Large intestine (tissue), 3 donors: Measurements from ENCODE around the gene INO80. TPM values are rescaled to one million over a fixed set of nuclear protein-coding genes. Genes with fewer than 3 reads are reported as not detected.

Source experiments
- DNase-seq, 2 donors: peaks; one replicate each; pipeline versions ENCODE4 v3.0.0 to v3.0.0-alpha.2; 2013
- H3K27ac ChIP-seq: one replicate; pipeline ENCODE4 v1.5.1; 2013; ENCODE audit warnings: low read length
- H3K27me3 ChIP-seq: 2 replicates; pipeline ENCODE4 v1.6.1; 2013; ENCODE audit warnings: low read length; ENCODE audit not compliant: control insufficient read depth, insufficient read depth
- H3K36me3 ChIP-seq: 2 replicates; pipeline ENCODE4 v1.6.1; 2013; ENCODE audit warnings: low read length; ENCODE audit not compliant: control insufficient read depth, insufficient read depth
- H3K4me1 ChIP-seq: one replicate; pipeline ENCODE4 v1.6.1; 2013; ENCODE audit warnings: low read length; ENCODE audit not compliant: control insufficient read depth, insufficient read depth
- H3K4me3 ChIP-seq: one replicate; pipeline ENCODE4 v1.5.1; 2013; ENCODE audit warnings: low read length
- H3K9me3 ChIP-seq: one replicate; pipeline ENCODE4 v1.6.1; 2013; ENCODE audit warnings: mild to moderate bottlenecking, low read depth, low read length, moderate library complexity; ENCODE audit not compliant: control insufficient read depth
- WGBS: methylation state at CpG from one replicate; pipeline ENCODE4 v1.1.5; 2013; ENCODE audit warnings: low lambda C conversion rate; ENCODE audit not compliant: insufficient coverage; 5-methylcytosine and 5-hydroxymethylcytosine counted together
- polyA plus RNA-seq: library from polyadenylated mRNA; unstranded; fragments of 120-200 nt; gene quantifications from one replicate; pipeline ENCODE4 v1.2.1, GENCODE V29; 2013

INO80 gene
- polyA plus RNA-seq, 1 donor, result 18.2 TPM

DNA sequence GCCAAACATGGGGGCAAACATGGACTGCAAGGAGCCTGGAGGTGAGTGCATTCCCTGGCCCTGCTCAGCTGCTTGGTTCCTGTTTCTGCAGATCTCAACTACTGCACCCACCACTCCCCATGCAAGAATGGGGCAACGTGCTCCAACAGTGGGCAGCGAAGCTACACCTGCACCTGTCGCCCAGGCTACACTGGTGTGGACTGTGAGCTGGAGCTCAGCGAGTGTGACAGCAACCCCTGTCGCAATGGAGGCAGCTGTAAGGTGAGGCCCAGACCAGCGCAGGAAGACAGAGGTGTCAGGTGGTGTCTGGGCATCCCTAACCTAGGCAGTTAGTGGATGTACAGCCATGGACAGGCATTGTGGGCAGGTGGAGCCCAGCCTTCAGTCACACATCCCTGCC is 181.6 kb downstream of the INO80 start:
- DNase-seq, result no peak
- Histone ChIP-seq H3K27me3 (peaks cover 16% of the 10 kb centered on the region), H3K4me3 (no peak overlapping the region), H3K4me1 (peaks cover 52% of the 10 kb centered on the region), H3K36me3 (peaks cover 35% of the 10 kb centered on the region), H3K9me3 (peaks cover 2% of the 10 kb centered on the region), H3K27ac (no peak overlapping the region)
- WGBS, result no CpG with 5 or more reads among the region's 6 CpGs

DNA sequence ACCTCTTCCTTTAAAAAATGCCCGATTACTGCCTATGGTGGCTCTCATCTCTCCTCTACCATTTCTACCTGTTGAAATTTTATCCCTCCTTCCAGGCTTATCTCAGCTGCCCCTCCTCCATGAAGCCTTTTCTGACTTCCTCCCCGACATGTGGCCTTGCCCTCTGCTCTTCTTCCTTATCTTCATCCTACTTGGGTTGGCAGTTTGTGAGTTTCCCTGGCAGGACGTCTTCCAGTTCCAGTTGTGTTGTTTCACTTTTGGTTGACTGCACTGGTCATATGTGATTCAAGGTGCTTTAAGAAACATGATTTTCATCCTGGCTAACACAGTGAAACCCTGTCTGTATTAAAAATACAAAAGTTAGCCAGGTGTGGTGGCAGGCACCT is 182.6 kb downstream of the INO80 start:
- Histone ChIP-seq H3K27me3 (peaks cover 25% of the 10 kb centered on the region), H3K9me3 (peaks cover 5% of the 10 kb centered on the region), H3K4me1 (peaks cover 57% of the 10 kb centered on the region), H3K36me3 (peaks cover 34% of the 10 kb centered on the region), H3K27ac (peak overlapping the region; percentile 79), H3K4me3 (no peak overlapping the region)
- DNase-seq, result no peak
- 36% methylated on average over 1 of the region's 3 CpGs for WGBS

DNA sequence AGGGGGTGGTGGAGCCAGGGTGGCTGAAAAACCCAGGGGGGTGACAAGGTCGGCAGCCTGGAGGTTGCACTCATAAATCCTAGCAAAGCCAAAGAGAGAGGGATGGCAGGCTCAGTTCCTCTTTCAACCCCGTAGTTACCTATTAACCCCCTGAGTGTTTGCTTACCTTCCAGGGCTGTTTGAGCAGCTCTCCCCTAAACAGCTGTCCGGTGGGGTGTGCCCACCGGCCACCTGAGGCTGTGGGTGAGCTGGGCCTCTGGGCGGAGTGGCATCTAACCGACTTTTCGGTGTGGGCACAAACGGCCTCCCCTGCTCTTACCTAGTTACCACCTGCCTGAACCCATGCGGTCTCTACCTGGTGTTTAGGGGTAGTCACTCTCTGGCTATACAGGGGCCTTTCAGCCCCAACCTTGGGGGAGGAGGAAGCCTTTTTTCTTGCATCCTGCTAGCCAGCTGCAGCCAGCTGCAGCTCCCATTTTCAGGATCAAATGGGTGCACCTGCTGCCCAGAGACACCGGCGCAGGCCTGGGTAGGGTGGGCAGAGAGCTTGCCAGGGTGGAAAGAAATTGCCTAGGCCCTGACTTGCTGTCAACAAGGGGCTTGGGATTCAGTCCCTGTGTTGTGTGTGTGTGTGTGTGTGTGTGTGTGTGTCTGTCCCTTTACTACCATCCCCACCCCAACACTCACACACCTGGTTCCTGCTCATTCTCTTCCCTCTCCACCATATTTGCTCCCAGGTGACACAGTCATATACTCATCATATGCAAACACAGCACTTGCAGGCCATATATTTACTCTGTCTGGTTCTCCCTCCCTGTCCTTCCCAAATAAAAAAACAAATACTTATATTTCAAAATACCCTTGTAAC is 183.2 kb downstream of the INO80 start:
- Histone ChIP-seq H3K9me3 (peaks cover 7% of the 10 kb centered on the region), H3K27me3 (peaks cover 31% of the 10 kb centered on the region), H3K4me1 (peaks cover 62% of the 10 kb centered on the region), H3K27ac (peak overlapping the region; percentile 79), H3K4me3 (peak overlapping the region; percentile 51), H3K36me3 (peaks cover 33% of the 10 kb centered on the region)
- no CpG with 5 or more reads among the region's 11 CpGs for WGBS
- peak in 1 of 2 donors; percentile 76 for DNase-seq

DNA sequence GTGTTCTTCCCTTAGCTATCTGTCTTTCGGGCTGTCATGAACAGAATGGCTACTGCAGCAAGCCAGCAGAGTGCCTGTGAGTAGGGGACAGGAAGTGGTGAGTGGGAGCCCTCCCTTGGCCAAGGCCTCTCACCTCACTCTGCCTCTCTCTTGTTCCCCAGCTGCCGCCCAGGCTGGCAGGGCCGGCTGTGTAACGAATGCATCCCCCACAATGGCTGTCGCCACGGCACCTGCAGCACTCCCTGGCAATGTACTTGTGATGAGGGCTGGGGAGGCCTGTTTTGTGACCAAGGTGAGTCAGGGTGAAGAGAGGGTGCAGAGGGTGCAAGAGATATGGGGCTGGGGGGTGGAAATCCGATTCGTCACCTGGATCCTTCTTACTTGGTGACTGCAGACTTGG is 183.9 kb downstream of the INO80 start:
- peak overlapping the region; percentile 51 for H3K4me3 ChIP-seq
- WGBS, result no CpG with 5 or more reads among the region's 8 CpGs
- H3K36me3 ChIP-seq, result peaks cover 26% of the 10 kb centered on the region
- peaks cover 12% of the 10 kb centered on the region for H3K9me3 ChIP-seq
- DNase-seq, result peak in 1 of 2 donors; percentile 62
- H3K4me1 ChIP-seq, result peaks cover 67% of the 10 kb centered on the region
- peak overlapping the region; percentile 79 for H3K27ac ChIP-seq
- peaks cover 38% of the 10 kb centered on the region for H3K27me3 ChIP-seq

DNA sequence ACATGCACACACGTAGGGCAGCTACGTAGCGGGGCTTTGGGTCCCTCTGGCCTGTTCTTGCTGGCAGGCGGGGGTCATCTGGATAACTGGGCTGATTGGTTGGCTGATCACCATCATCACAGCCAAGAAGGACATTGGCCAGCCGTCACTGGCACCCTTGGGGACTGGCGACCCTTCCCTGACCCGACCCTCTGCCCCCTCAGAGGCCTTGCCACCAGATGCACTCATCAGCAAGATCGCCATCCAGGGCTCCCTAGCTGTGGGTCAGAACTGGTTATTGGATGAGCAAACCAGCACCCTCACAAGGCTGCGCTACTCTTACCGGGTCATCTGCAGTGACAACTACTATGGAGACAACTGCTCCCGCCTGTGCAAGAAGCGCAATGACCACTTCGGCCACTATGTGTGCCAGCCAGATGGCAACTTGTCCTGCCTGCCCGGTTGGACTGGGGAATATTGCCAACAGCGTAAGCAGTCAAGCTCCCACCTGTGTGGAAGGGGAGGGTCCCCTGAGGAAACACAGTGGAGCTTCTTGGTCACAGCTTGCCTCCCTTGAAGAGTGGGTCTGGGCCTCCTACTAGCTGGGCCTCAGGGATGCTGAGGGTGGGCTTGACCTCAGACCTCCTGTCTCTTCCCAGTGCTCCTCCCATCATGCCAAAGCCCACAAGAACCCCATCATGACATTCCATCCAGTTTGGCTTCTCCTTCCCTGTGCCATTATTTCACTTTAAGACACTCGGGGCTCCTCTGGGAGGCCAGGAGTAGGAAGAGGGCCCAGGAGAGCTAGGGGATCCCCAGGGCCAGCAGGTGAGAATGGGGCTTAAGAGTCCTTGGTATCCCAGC is 184.6 kb downstream of the INO80 start:
- no CpG with 5 or more reads among the region's 16 CpGs for WGBS
- Histone ChIP-seq H3K27ac (peak overlapping the region; percentile 79), H3K4me3 (peak overlapping the region; percentile 51), H3K4me1 (peaks cover 74% of the 10 kb centered on the region), H3K9me3 (peaks cover 12% of the 10 kb centered on the region), H3K27me3 (peaks cover 44% of the 10 kb centered on the region), H3K36me3 (peaks cover 20% of the 10 kb centered on the region)
- DNase-seq, result no peak

DNA sequence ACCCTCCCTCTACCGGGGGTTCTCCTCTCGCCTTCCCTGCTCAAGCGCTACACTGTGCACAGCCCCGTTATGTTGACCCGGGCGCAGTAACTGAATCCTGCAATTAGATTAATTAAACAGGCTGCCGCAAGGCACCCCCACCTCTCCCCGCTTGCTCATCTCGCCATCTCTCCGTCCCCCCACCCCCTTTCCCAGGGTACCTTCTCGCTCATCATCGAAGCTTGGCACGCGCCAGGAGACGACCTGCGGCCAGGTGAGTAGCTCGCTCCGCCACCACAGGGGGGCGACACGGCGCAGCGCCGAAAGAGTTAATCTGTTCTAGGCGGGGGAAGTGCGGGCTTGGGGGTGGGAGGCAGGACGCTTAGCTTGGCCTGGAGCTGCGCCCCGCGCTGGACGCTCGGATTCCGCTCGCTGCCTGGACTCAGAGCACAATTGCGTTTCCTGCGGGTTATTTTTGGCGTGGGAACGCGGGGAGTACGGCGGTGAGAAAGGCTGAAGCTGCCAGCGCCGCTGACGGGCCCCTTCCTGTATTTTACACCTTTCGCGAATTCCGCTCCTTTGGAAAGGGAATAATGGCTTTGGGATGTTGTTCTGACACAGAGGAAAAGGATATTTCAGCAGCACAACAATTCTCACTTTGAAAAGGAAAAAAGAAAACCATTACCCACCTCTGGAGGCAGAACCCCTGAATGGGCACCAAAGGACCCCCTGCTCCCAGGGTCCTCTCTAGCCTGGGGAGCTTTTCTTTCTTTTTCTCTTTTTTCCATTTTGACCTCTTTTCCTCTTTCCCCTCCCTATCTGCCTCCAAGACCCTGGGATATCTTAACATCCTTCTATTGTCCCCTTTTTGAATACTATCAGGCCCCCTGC is 185.4 kb downstream of the INO80 start:
- peaks cover 81% of the 10 kb centered on the region for H3K4me1 ChIP-seq
- H3K27ac ChIP-seq, result no peak overlapping the region
- H3K27me3 ChIP-seq, result peaks cover 53% of the 10 kb centered on the region
- peak in 1 of 2 donors; percentile 67 for DNase-seq
- WGBS, result no CpG with 5 or more reads among the region's 46 CpGs
- peaks cover 12% of the 10 kb centered on the region for H3K36me3 ChIP-seq
- H3K9me3 ChIP-seq, result peaks cover 13% of the 10 kb centered on the region
- H3K4me3 ChIP-seq, result peak overlapping the region; percentile 51

DNA sequence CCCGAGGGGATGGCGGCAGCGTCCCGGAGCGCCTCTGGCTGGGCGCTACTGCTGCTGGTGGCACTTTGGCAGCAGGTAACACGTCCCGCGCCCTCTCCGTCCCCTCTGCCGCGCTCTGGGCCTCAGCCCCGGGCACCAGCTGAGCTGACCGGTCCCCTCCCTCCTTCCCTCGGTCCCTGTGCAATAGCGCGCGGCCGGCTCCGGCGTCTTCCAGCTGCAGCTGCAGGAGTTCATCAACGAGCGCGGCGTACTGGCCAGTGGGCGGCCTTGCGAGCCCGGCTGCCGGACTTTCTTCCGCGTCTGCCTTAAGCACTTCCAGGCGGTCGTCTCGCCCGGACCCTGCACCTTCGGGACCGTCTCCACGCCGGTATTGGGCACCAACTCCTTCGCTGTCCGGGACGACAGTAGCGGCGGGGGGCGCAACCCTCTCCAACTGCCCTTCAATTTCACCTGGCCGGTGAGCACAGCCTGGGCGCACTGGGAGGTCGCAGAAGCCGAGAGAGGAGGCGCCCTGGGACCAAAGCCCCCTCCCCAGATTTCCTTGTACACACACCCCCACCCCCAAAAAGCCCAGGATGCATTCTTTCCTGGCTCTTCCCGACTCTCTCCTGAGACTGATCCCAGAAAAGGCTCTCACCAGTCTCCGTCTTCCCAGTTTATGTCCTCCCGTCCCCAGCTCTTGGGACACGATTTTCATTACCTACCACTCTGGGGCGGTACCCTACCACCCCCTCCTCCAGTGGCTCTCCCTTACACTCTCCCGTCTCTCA is 186.2 kb downstream of the INO80 start:
- peak overlapping the region; percentile 34 for H3K27ac ChIP-seq
- H3K4me3 ChIP-seq, result peak overlapping the region; percentile 51
- peak in 1 of 2 donors; percentile 63 for DNase-seq
- H3K9me3 ChIP-seq, result peaks cover 13% of the 10 kb centered on the region
- peaks cover 86% of the 10 kb centered on the region for H3K4me1 ChIP-seq
- H3K27me3 ChIP-seq, result peaks cover 61% of the 10 kb centered on the region
- no CpG with 5 or more reads among the region's 56 CpGs for WGBS
- H3K36me3 ChIP-seq, result peaks cover 5% of the 10 kb centered on the region

Other genes starting within 250 kb of the INO80 start
- gene RHOV, start 242.0 kb downstream of the INO80 start, polyA plus RNA-seq, result 0.54 TPM
- 19.5 TPM for gene VPS18, start 221.8 kb downstream of the INO80 start, polyA plus RNA-seq
- 12.3 TPM for gene DLL4, start 186.9 kb downstream of the INO80 start, polyA plus RNA-seq
- 1.4 TPM for gene CHAC1, start 162.8 kb downstream of the INO80 start, polyA plus RNA-seq
- gene EXD1, start 114.5 kb upstream of the INO80 start, polyA plus RNA-seq, result 0.01 TPM
- 55.8 TPM for gene CHP1, start 115.0 kb upstream of the INO80 start, polyA plus RNA-seq
- gene OIP5, start 216.3 kb upstream of the INO80 start, polyA plus RNA-seq, result 6.0 TPM
- gene NUSAP1, start 216.6 kb upstream of the INO80 start, polyA plus RNA-seq, result 39.4 TPM